ENCODE data around the gene CT47C1. TPM values are rescaled to one million over a fixed set of nuclear protein-coding genes. Genes with fewer than 3 reads are reported as not detected.
A peak's percentile ranks its signal among the peaks of the same experiment; 100 is the strongest.

Gene CT47C1
- total and polyA plus RNA-seq, 9 of the 15 experiments (the other 6 are each of a cell fraction or from before 2014, with no cell fraction given): not detected

- intact Hi-C loops (cut with micrococcal nuclease) (loop anchor here (5.0 kb wide), 1 partner anchor 62 kb away; no protein-coding TSS in a partner anchor), in situ Hi-C loops (cut with MboI) (loop anchor here (5.0 kb wide), 1 partner anchor 232 kb away; no protein-coding TSS in a partner anchor)
- ATAC-seq (no peak), DNase-seq (ENCODE audit: extremely low read depth in 1 of 4, low spot score in 3 of 4) (no peak), FAIRE-seq (no peak)
- Histone ChIP-seq H3K9me3 (replicated peaks; ENCODE audit: control insufficient read depth, insufficient read depth, low read depth, low read length) (no peaks in the 10 kb centered on the region; the same call in 1 of the 2 replicates), H3K9me1 (ENCODE audit: control insufficient read depth, insufficient read depth, low read length) (no peaks in the 10 kb centered on the region), H3K36me3 (ENCODE audit: control insufficient read depth, insufficient read depth, low read length) (no peaks in the 10 kb centered on the region), H2AFZ (ENCODE audit: low read depth, low read length) (no peak overlapping the region), H3K9ac (ENCODE audit: insufficient read depth in 1 of 2, low read depth in 2 of 2, low read length in 2 of 2) (no peak overlapping the region), H3K4me2 (ENCODE audit: insufficient read depth, low read length) (no peak overlapping the region), H3K27me3 (ENCODE audit: control insufficient read depth in 2 of 2, insufficient read depth in 2 of 2, low read length in 2 of 2) (peaks cover 4 to 21% of the 10 kb centered on the region in 2 experiments; a peak in 3 of 5 replicates), H3K4me1 (replicated peaks in 1 of 2; ENCODE audit: control insufficient read depth in 2 of 2, insufficient read depth in 2 of 2, low read length in 2 of 2) (peaks cover 0 to 8% of the 10 kb centered on the region in 2 experiments; a peak in 2 of 5 replicates), H3K4me3 (no peak overlapping the region), H3K27ac (ENCODE audit: extremely low read depth, low read depth, low read length) (no peak overlapping the region), H3K79me2 (ENCODE audit: control insufficient read depth, insufficient read depth, low read length) (no peaks in the 10 kb centered on the region), H4K20me1 (replicated peaks; ENCODE audit: control insufficient read depth, insufficient read depth, low read length) (no peaks in the 10 kb centered on the region)
- no TSS peak for BruUV-seq (replicated peaks)
- 0% methylated on average over 1 of the region's 1 CpG for WGBS (ENCODE audit: insufficient coverage, low coverage, missing lambda C conversion rate)
- TF ChIP-seq ZNF316 (IDR thresholded peaks at IDR 0.05) (peak; percentile 38; the same call in 1 of the 2 replicates), ZNF696 (CRISPR knock-in tag; conservative IDR thresholded peaks at IDR 0.05) (no peak), C11orf30 (IDR thresholded peaks at IDR 0.05; ENCODE audit: low read depth) (0 out of 2 replicates have a peak, but pooled peaks have one; percentile 10), ZSCAN29 (IDR thresholded peaks at IDR 0.05) (no peak), CGGBP1 (CRISPR knock-in tag; IDR thresholded peaks at IDR 0.05) (no peak), ZNF780A (CRISPR knock-in tag; IDR thresholded peaks at IDR 0.05) (no peak), ZMIZ1 (IDR thresholded peaks at IDR 0.05; ENCODE audit: low read depth in 2 of 2, low read length in 2 of 2) (no peak)
- ChIA-PET POLR2A (no interaction called here), CTCF (ENCODE audit: low intra/inter-chr PET ratio) (no interaction called here)
These were observed 3.0 kb upstream of the CT47C1 start for GRCh38 chrX:119069762-119070161.

Measured in K562 (cell line).